Calu3 (cell line): ENCODE measurements around the gene ZNF154. TPM values are rescaled to one million over a fixed set of nuclear protein-coding genes. Genes with fewer than 3 reads are reported as not detected.

Source experiments
- BruUV-seq: library from RNA; stranded (reverse); fragments of 400-500 nt; replicated peaks from 2 replicates; lab custom pipeline; 2021; lab: Mats Ljungman, UMichigan
- CTCF ChIA-PET: fragments of 300-600 bp; sonication (Branson Sonifier 250); formaldehyde crosslinking; loops from one replicate; lab custom pipeline; 2022; ENCODE audit warnings: antibody characterized with exemption; lab: Charles Lee
- DNase-seq: peaks from one replicate; pipeline ENCODE4 v3.0.0; 2022
- H3K27ac Mint-ChIP-seq: one replicate; pipeline ENCODE4 v1.8.0; 2022; ENCODE audit warnings: mixed read lengths; ENCODE audit not compliant: unreplicated experiment
- H3K27me3 Mint-ChIP-seq: one replicate; pipeline ENCODE4 v1.8.0; 2022; ENCODE audit warnings: mixed read lengths; ENCODE audit not compliant: unreplicated experiment
- H3K36me3 Mint-ChIP-seq: one replicate; pipeline ENCODE4 v1.8.0; 2022; ENCODE audit warnings: mild to moderate bottlenecking, moderate library complexity, mixed read lengths; ENCODE audit not compliant: insufficient read depth, unreplicated experiment
- H3K4me1 Mint-ChIP-seq: one replicate; pipeline ENCODE4 v1.8.0; 2022; ENCODE audit warnings: mild to moderate bottlenecking, low read depth, mixed read lengths; ENCODE audit not compliant: unreplicated experiment
- H3K4me3 Mint-ChIP-seq: one replicate; pipeline ENCODE4 v1.8.0; 2022; ENCODE audit warnings: mild to moderate bottlenecking, low read depth, moderate library complexity, mixed read lengths; ENCODE audit not compliant: unreplicated experiment
- H3K9me3 Mint-ChIP-seq: one replicate; pipeline ENCODE4 v1.8.0; 2022; ENCODE audit warnings: low read depth, mixed read lengths; ENCODE audit not compliant: unreplicated experiment
- intact Hi-C: fragments of 100-400 bp; cut with micrococcal nuclease; formaldehyde crosslinking; loops from one replicate; pipeline ENCODE4 v1.10.0; 2022; ENCODE audit not compliant: unreplicated experiment
- total RNA-seq: library from RNA; stranded (reverse); gene quantifications from 2 replicates; pipeline ENCODE4 v1.2.3, GENCODE V29; 2022
- TF ChIP-seq, protein P1 (sequence below): fragments of 200-600 bp; IDR thresholded peaks from one replicate; pipeline ENCODE4 v1.8.0; 2022; ENCODE audit warnings: antibody characterized with exemption; ENCODE audit not compliant: unreplicated experiment

The ZNF154 gene
- total RNA-seq, 1 experiment from 2014 or later, result not detected

DNA sequence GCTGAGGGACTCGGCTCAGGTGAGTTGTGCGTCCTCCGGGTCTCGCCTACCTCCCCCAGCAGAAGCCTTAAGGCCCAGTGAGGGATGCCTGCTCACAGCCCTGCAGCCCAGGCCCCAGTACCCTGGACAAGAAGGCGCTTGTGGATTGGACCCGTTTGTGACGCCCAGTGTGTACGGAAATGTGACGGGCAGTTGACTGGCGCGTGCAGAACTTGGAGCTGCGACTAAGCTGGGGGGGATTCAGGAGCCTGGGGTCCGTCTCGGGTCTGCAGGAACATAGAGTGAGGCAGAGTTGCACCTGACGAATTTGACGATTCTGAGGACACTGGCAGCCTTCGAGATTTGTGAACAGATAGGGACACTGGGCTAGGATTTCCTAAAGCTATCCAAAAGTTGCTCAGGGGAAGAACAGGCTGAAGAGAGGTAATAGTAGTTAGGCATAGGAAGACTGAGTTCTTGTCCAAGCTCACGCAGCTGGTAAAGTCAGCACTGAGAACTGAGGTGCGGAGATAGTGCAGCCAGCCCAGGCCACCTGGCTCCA lies 26.7 kb downstream of the ZNF154 start:
- H3K27ac Mint-ChIP-seq, result peak overlapping the region; percentile 37

DNA sequence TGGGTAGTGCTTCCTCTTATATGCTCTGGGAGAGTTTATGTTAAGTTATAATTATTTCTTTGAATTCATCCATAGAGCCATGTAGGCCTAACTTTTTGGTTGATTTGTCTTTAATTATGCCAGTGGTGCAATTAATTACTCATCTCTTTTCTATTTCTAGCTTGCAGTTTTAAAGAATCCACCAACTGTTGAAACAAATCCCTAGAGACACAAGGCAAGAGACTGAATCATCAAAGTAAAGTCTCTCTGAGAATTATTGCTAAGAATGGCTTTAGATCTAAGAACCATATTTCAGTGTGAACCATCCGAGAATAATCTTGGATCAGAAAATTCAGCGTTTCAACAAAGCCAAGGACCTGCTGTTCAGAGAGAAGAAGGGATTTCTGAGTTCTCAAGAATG lies 33.1 kb downstream of the ZNF154 start:
- no TSS peak for BruUV-seq
- H3K4me1 Mint-ChIP-seq, result no peaks in the 10 kb centered on the region
- CTCF ChIA-PET, result no interaction called here

More for the DNA sequence above, 26.7 kb downstream of the ZNF154 start:
- DNase-seq, result no peak
- TF ChIP-seq, protein P1, sequence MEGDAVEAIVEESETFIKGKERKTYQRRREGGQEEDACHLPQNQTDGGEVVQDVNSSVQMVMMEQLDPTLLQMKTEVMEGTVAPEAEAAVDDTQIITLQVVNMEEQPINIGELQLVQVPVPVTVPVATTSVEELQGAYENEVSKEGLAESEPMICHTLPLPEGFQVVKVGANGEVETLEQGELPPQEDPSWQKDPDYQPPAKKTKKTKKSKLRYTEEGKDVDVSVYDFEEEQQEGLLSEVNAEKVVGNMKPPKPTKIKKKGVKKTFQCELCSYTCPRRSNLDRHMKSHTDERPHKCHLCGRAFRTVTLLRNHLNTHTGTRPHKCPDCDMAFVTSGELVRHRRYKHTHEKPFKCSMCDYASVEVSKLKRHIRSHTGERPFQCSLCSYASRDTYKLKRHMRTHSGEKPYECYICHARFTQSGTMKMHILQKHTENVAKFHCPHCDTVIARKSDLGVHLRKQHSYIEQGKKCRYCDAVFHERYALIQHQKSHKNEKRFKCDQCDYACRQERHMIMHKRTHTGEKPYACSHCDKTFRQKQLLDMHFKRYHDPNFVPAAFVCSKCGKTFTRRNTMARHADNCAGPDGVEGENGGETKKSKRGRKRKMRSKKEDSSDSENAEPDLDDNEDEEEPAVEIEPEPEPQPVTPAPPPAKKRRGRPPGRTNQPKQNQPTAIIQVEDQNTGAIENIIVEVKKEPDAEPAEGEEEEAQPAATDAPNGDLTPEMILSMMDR, result no peak
- Mint-ChIP-seq H3K36me3 (peaks cover 48% of the 10 kb centered on the region), H3K4me1 (peaks cover 19% of the 10 kb centered on the region), H3K27me3 (no peaks in the 10 kb centered on the region), H3K4me3 (peak overlapping the region; percentile 84), H3K9me3 (peaks cover 36% of the 10 kb centered on the region)
- intact Hi-C loops, result loop anchor here (10.0 kb wide), 1 partner anchor 133 kb away; the partner anchor contains the start of gene ZNF552
- no TSS peak for BruUV-seq
- CTCF ChIA-PET, result interaction anchor here (0.6 to 1.2 kb wide), 6 partner anchors 65 to 1200 kb away, joined by 3 to 6 read pairs (median 3); partner anchors contain the start of genes ZNF419 and ZNF552

DNA sequence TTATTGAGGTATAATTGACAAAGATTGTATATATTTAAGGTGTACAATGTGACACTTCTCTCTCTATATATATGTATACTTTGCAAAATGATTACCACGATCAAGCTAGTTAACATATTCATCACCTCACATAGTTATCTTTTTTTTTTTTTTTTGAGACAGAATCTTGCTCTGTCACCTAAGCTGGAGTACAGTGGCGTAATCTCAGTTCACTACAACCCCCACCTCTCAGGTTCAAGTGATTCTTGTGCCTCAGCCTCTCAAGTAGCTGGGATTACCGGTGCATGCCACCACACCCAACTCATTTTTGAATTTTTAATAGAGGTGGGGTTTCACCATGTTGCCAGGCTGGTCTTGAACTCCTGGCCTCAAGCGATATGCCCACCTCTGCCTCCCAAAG lies 36.5 kb downstream of the ZNF154 start:
- Mint-ChIP-seq H3K36me3 (no peaks in the 10 kb centered on the region), H3K4me1 (no peaks in the 10 kb centered on the region), H3K4me3 (no peak overlapping the region), H3K27me3 (no peaks in the 10 kb centered on the region), H3K9me3 (peaks cover 12% of the 10 kb centered on the region), H3K27ac (no peak overlapping the region)
- intact Hi-C loops, result no loop called here
- TF ChIP-seq, protein P1, result no peak
- no peak for DNase-seq
- BruUV-seq, result no TSS peak
- CTCF ChIA-PET, result no interaction called here

More for the DNA sequence above, 33.1 kb downstream of the ZNF154 start:
- Mint-ChIP-seq H3K27me3 (no peaks in the 10 kb centered on the region), H3K4me3 (no peak overlapping the region), H3K27ac (no peak overlapping the region), H3K9me3 (peaks cover 13% of the 10 kb centered on the region), H3K36me3 (no peaks in the 10 kb centered on the region)
- no peak for DNase-seq
- TF ChIP-seq, protein P1, result no peak
- intact Hi-C loops, result no loop called here

GRCh38 chr19:57671124-57671895 lies 37.7 kb downstream of the ZNF154 start:
- Mint-ChIP-seq H3K4me3 (no peak overlapping the region), H3K27ac (no peak overlapping the region), H3K36me3 (no peaks in the 10 kb centered on the region), H3K4me1 (no peaks in the 10 kb centered on the region), H3K27me3 (no peaks in the 10 kb centered on the region), H3K9me3 (peaks cover 6% of the 10 kb centered on the region)
- intact Hi-C loops, result no loop called here
- TF ChIP-seq, protein P1, result no peak
- no peak for DNase-seq
- CTCF ChIA-PET, result no interaction called here
- no TSS peak for BruUV-seq
